Tibial nerve (tissue), 4 donors: ENCODE data around the gene HPSE2. TPM values are rescaled to one million over a fixed set of nuclear protein-coding genes. Genes with fewer than 3 reads are reported as not detected.
"Not testable (repeated sequence)": the region's sequence is repeated elsewhere in the genome, so short reads cannot be mapped to it uniquely, and the experiment has no call there.

Experiments used
- DNase-seq, 2 donors: peaks; one replicate each; pipeline ENCODE4 v3.0.0-alpha.2; 2019; ENCODE audit warnings: low spot score in 2 of 2
- H3K27ac ChIP-seq, 4 donors: fragments of 200-600 bp; sonication (generic) in 3 of 4; one replicate each; pipeline ENCODE4 v1.5.1; 2017 to 2019; ENCODE audit warnings: mild to moderate bottlenecking in 1 of 4
- H3K27me3 ChIP-seq, 2 donors: fragments of 200-600 bp; sonication (generic) in 1 of 2; one replicate each; pipeline versions ENCODE4 v1.5.1 to v1.6.0; 2017 to 2019
- H3K36me3 ChIP-seq, 3 donors: fragments of 200-600 bp; sonication (generic); one replicate each; pipeline ENCODE4 v1.5.1; 2018 to 2019
- H3K4me1 ChIP-seq, 4 donors: fragments of 200-600 bp; sonication (generic) in 3 of 4; one replicate each; pipeline ENCODE4 v1.5.1; 2017 to 2019
- H3K4me3 ChIP-seq, 4 donors: fragments of 200-600 bp; sonication (generic) in 3 of 4; one replicate each; pipeline ENCODE4 v1.5.1; 2017 to 2019; ENCODE audit warnings: mild to moderate bottlenecking in 1 of 4, moderate library complexity in 1 of 4
- H3K9me3 ChIP-seq, 4 donors: fragments of 200-600 bp; sonication (generic) in 3 of 4; one replicate each; pipeline ENCODE4 v1.5.1; 2017 to 2019
- CTCF ChIP-seq, 5 experiments: fragments of 200-600 bp in 3 of 5; fragments of 450-650 bp in 2 of 5; sonication (generic) in 3 of 5; IDR thresholded peaks; one replicate each; pipeline ENCODE4 v1.5.1; 2016 to 2019; ENCODE audit warnings: antibody characterized with exemption in 5 of 5, mild to moderate bottlenecking in 3 of 5, moderate library complexity in 2 of 5
- EP300 ChIP-seq, 2 donors: sonication (generic); formaldehyde crosslinking; IDR thresholded peaks; one replicate each; pipeline ENCODE4 v1.6.1; 2017; ENCODE audit warnings: antibody characterized with exemption in 2 of 2, mild to moderate bottlenecking in 1 of 2
- POLR2A ChIP-seq, 2 donors: fragments of 450-650 bp; IDR thresholded peaks; one replicate each; pipeline ENCODE4 v1.6.1; 2017; ENCODE audit warnings: antibody characterized with exemption in 2 of 2, mild to moderate bottlenecking in 2 of 2, moderate library complexity in 2 of 2
- WGBS, 2 donors: methylation state at CpG; one replicate each; pipeline ENCODE4 v1.1.5; 2018; 5-methylcytosine and 5-hydroxymethylcytosine counted together
- total RNA-seq, 4 donors: library from RNA; depleted of rRNA; stranded (reverse); fragments of >200 nt; gene quantifications; one replicate each; pipeline ENCODE4 v1.1.0, GENCODE V29; 2016

HPSE2 gene
- total RNA-seq, 4 donors from 2014 or later, result 0.63 TPM; not detected in 3

GRCh38 chr10:99002392-99002791 is 233.3 kb downstream of the HPSE2 start:
- peaks cover 0 to 37% (median 0%) of the 10 kb centered on the region in 4 donors for H3K9me3 ChIP-seq
- no peaks in the 10 kb centered on the region for H3K27me3 ChIP-seq
- 89 to 94% methylated on average over 1 of the region's 1 CpG for WGBS, 2 donors
- TF ChIP-seq EP300 (IDR thresholded peaks at IDR 0.05) (no peak), POLR2A (IDR thresholded peaks at IDR 0.05) (no peak), CTCF (IDR thresholded peaks at IDR 0.05) (no peak)
- H3K4me3 ChIP-seq, result no peak overlapping the region
- H3K36me3 ChIP-seq, result no peaks in the 10 kb centered on the region
- no peaks in the 10 kb centered on the region for H3K4me1 ChIP-seq
- DNase-seq, result no peak
- H3K27ac ChIP-seq, result no peak overlapping the region

GRCh38 chr10:98997596-98997995 is 238.1 kb downstream of the HPSE2 start:
- Histone ChIP-seq H3K27ac (no peak overlapping the region), H3K4me1 (no peaks in the 10 kb centered on the region), H3K36me3 (no peaks in the 10 kb centered on the region), H3K9me3 (no peaks in the 10 kb centered on the region), H3K4me3 (no peak overlapping the region), H3K27me3 (no peaks in the 10 kb centered on the region)
- WGBS, 2 donors, result 61 to 65% methylated on average over 4 of the region's 4 CpGs
- DNase-seq, result no peak
- TF ChIP-seq EP300 (IDR thresholded peaks at IDR 0.05) (no peak), POLR2A (IDR thresholded peaks at IDR 0.05) (no peak), CTCF (IDR thresholded peaks at IDR 0.05) (no peak)

GRCh38 chr10:98994030-98994429 is 241.6 kb downstream of the HPSE2 start:
- Histone ChIP-seq H3K9me3 (no peaks in the 10 kb centered on the region), H3K4me3 (no peak overlapping the region), H3K27me3 (no peaks in the 10 kb centered on the region), H3K4me1 (no peaks in the 10 kb centered on the region), H3K27ac (no peak overlapping the region), H3K36me3 (no peaks in the 10 kb centered on the region)
- DNase-seq, result no peak
- no peak for TF ChIP-seq CTCF (IDR thresholded peaks at IDR 0.05)
- TF ChIP-seq EP300 (IDR thresholded peaks at IDR 0.05), result no peak
- TF ChIP-seq POLR2A (IDR thresholded peaks at IDR 0.05), result no peak

- H3K27ac ChIP-seq, H3K9me3 ChIP-seq, H3K4me3 ChIP-seq, H3K27me3 ChIP-seq, H3K4me1 ChIP-seq, DNase-seq, H3K36me3 ChIP-seq: not testable (repeated sequence)
- 87 to 89% methylated on average over 9 of the region's 9 CpGs for WGBS, 2 donors
These were observed 251.9 kb downstream of the HPSE2 start for GRCh38 chr10:98983751-98984150.

GRCh38 chr10:98980353-98980752 is 255.3 kb downstream of the HPSE2 start:
- no peaks in the 10 kb centered on the region for H3K36me3 ChIP-seq
- H3K9me3 ChIP-seq, result peaks cover 0 to 4% (median 0%) of the 10 kb centered on the region in 4 donors
- TF ChIP-seq EP300 (IDR thresholded peaks at IDR 0.05) (no peak), POLR2A (IDR thresholded peaks at IDR 0.05) (no peak), CTCF (IDR thresholded peaks at IDR 0.05) (no peak)
- no peaks in the 10 kb centered on the region for H3K27me3 ChIP-seq
- no peak for DNase-seq
- WGBS, 2 donors, result 59 to 65% methylated on average over 5 of the region's 5 CpGs
- no peak overlapping the region for H3K27ac ChIP-seq
- no peaks in the 10 kb centered on the region for H3K4me1 ChIP-seq
- no peak overlapping the region for H3K4me3 ChIP-seq

GRCh38 chr10:98971464-98971863 is 264.2 kb downstream of the HPSE2 start:
- no peaks in the 10 kb centered on the region for H3K36me3 ChIP-seq
- DNase-seq, result no peak
- no peak overlapping the region for H3K4me3 ChIP-seq
- H3K27ac ChIP-seq, result no peak overlapping the region
- whole genome bisulfite sequencing, 2 donors, result 66 to 68% methylated on average over 2 of the region's 2 CpGs
- TF ChIP-seq EP300 (IDR thresholded peaks at IDR 0.05) (no peak), POLR2A (IDR thresholded peaks at IDR 0.05) (no peak), CTCF (IDR thresholded peaks at IDR 0.05) (no peak)
- H3K27me3 ChIP-seq, result no peaks in the 10 kb centered on the region
- no peaks in the 10 kb centered on the region for H3K9me3 ChIP-seq
- no peaks in the 10 kb centered on the region for H3K4me1 ChIP-seq
